ENCODE measurements around the gene CASZ1.

CASZ1 gene

GRCh38 chr1:10632691-10633090, 163.8 kb downstream of the CASZ1 start:
- Histone ChIP-seq H3K9me3 (ENCODE audit: control insufficient read depth, low read length) (no peaks in the 10 kb centered on the region), H3K27me3 (ENCODE audit: control insufficient read depth, insufficient read depth, low read length, poor library complexity, severe bottlenecking) (peaks cover 7% of the 10 kb centered on the region), H3K36me3 (ENCODE audit: control insufficient read depth, insufficient read depth, low read length) (no peaks in the 10 kb centered on the region), H3K4me1 (ENCODE audit: control insufficient read depth, insufficient read depth, low read length) (peaks cover 27% of the 10 kb centered on the region), H3K27ac (ENCODE audit: insufficient read depth, low read depth, low read length, poor library complexity, severe bottlenecking) (peak overlapping the region; percentile 1), H3K4me3 (ENCODE audit: insufficient read depth, low read depth, low read length) (no peak overlapping the region)
- WGBS, 2 experiments, result 25 to 29% methylated on average over 14 of the region's 14 CpGs

- Histone ChIP-seq H3K4me3 (ENCODE audit: insufficient read depth, low read depth, low read length) (no peak overlapping the region), H3K27me3 (ENCODE audit: control insufficient read depth, insufficient read depth, low read length, poor library complexity, severe bottlenecking) (peaks cover under 1% of the 10 kb centered on the region), H3K36me3 (ENCODE audit: control insufficient read depth, insufficient read depth, low read length) (no peaks in the 10 kb centered on the region), H3K4me1 (ENCODE audit: control insufficient read depth, insufficient read depth, low read length) (peaks cover 27% of the 10 kb centered on the region), H3K27ac (ENCODE audit: insufficient read depth, low read depth, low read length, poor library complexity, severe bottlenecking) (peak overlapping the region; percentile 1), H3K9me3 (ENCODE audit: control insufficient read depth, low read length) (no peaks in the 10 kb centered on the region)
- WGBS, 2 experiments, result 34 to 35% methylated on average over 14 of the region's 14 CpGs
Measured at GRCh38 chr1:10631811-10632593, 164.4 kb downstream of the CASZ1 start.

- Histone ChIP-seq H3K27ac (ENCODE audit: insufficient read depth, low read depth, low read length, poor library complexity, severe bottlenecking) (no peak overlapping the region), H3K36me3 (ENCODE audit: control insufficient read depth, insufficient read depth, low read length) (no peaks in the 10 kb centered on the region), H3K27me3 (ENCODE audit: control insufficient read depth, insufficient read depth, low read length, poor library complexity, severe bottlenecking) (no peaks in the 10 kb centered on the region), H3K4me1 (ENCODE audit: control insufficient read depth, insufficient read depth, low read length) (peaks cover 27% of the 10 kb centered on the region), H3K9me3 (ENCODE audit: control insufficient read depth, low read length) (no peaks in the 10 kb centered on the region), H3K4me3 (ENCODE audit: insufficient read depth, low read depth, low read length) (no peak overlapping the region)
- 88 to 89% methylated on average over 20 of the region's 20 CpGs for WGBS, 2 experiments
Measured at GRCh38 chr1:10631121-10631810, 165.2 kb downstream of the CASZ1 start.

GRCh38 chr1:10630661-10631120, 165.8 kb downstream of the CASZ1 start:
- Histone ChIP-seq H3K27me3 (ENCODE audit: control insufficient read depth, insufficient read depth, low read length, poor library complexity, severe bottlenecking) (no peaks in the 10 kb centered on the region), H3K27ac (ENCODE audit: insufficient read depth, low read depth, low read length, poor library complexity, severe bottlenecking) (no peak overlapping the region), H3K36me3 (ENCODE audit: control insufficient read depth, insufficient read depth, low read length) (no peaks in the 10 kb centered on the region), H3K9me3 (ENCODE audit: control insufficient read depth, low read length) (no peaks in the 10 kb centered on the region), H3K4me3 (ENCODE audit: insufficient read depth, low read depth, low read length) (no peak overlapping the region), H3K4me1 (ENCODE audit: control insufficient read depth, insufficient read depth, low read length) (peaks cover 27% of the 10 kb centered on the region)
- 78 to 83% methylated on average over 12 to 13 of the region's 13 CpGs for WGBS, 2 experiments

GRCh38 chr1:10629816-10630571, 166.5 kb downstream of the CASZ1 start:
- Histone ChIP-seq H3K27me3 (ENCODE audit: control insufficient read depth, insufficient read depth, low read length, poor library complexity, severe bottlenecking) (no peaks in the 10 kb centered on the region), H3K36me3 (ENCODE audit: control insufficient read depth, insufficient read depth, low read length) (no peaks in the 10 kb centered on the region), H3K27ac (ENCODE audit: insufficient read depth, low read depth, low read length, poor library complexity, severe bottlenecking) (no peak overlapping the region), H3K9me3 (ENCODE audit: control insufficient read depth, low read length) (no peaks in the 10 kb centered on the region), H3K4me3 (ENCODE audit: insufficient read depth, low read depth, low read length) (no peak overlapping the region), H3K4me1 (ENCODE audit: control insufficient read depth, insufficient read depth, low read length) (peaks cover 27% of the 10 kb centered on the region)
- 89 to 91% methylated on average over 36 of the region's 36 CpGs for WGBS, 2 experiments

- Histone ChIP-seq H3K9me3 (ENCODE audit: control insufficient read depth, low read length) (no peaks in the 10 kb centered on the region), H3K27ac (ENCODE audit: insufficient read depth, low read depth, low read length, poor library complexity, severe bottlenecking) (no peak overlapping the region), H3K36me3 (ENCODE audit: control insufficient read depth, insufficient read depth, low read length) (no peaks in the 10 kb centered on the region), H3K27me3 (ENCODE audit: control insufficient read depth, insufficient read depth, low read length, poor library complexity, severe bottlenecking) (no peaks in the 10 kb centered on the region), H3K4me3 (ENCODE audit: insufficient read depth, low read depth, low read length) (no peak overlapping the region), H3K4me1 (ENCODE audit: control insufficient read depth, insufficient read depth, low read length) (peaks cover 27% of the 10 kb centered on the region)
- 93 to 95% methylated on average over 25 of the region's 25 CpGs for WGBS, 2 experiments
Measured at GRCh38 chr1:10629091-10629815, 167.2 kb downstream of the CASZ1 start.

GRCh38 chr1:10628685-10629084, 167.8 kb downstream of the CASZ1 start:
- Histone ChIP-seq H3K27ac (ENCODE audit: insufficient read depth, low read depth, low read length, poor library complexity, severe bottlenecking) (no peak overlapping the region), H3K4me1 (ENCODE audit: control insufficient read depth, insufficient read depth, low read length) (peaks cover 27% of the 10 kb centered on the region), H3K4me3 (ENCODE audit: insufficient read depth, low read depth, low read length) (no peak overlapping the region), H3K27me3 (ENCODE audit: control insufficient read depth, insufficient read depth, low read length, poor library complexity, severe bottlenecking) (no peaks in the 10 kb centered on the region), H3K9me3 (ENCODE audit: control insufficient read depth, low read length) (no peaks in the 10 kb centered on the region), H3K36me3 (ENCODE audit: control insufficient read depth, insufficient read depth, low read length) (no peaks in the 10 kb centered on the region)
- WGBS, 2 experiments, result 92 to 95% methylated on average over 7 of the region's 7 CpGs

GRCh38 chr1:10626791-10627410, 169.5 kb downstream of the CASZ1 start:
- WGBS, 2 experiments, result 93 to 94% methylated on average over 22 of the region's 22 CpGs
- Histone ChIP-seq H3K9me3 (ENCODE audit: control insufficient read depth, low read length) (no peaks in the 10 kb centered on the region), H3K36me3 (ENCODE audit: control insufficient read depth, insufficient read depth, low read length) (no peaks in the 10 kb centered on the region)

GRCh38 chr1:10626131-10626731, 170.2 kb downstream of the CASZ1 start:
- Histone ChIP-seq H3K36me3 (ENCODE audit: control insufficient read depth, insufficient read depth, low read length) (no peaks in the 10 kb centered on the region), H3K27me3 (ENCODE audit: control insufficient read depth, insufficient read depth, low read length, poor library complexity, severe bottlenecking) (no peaks in the 10 kb centered on the region), H3K9me3 (ENCODE audit: control insufficient read depth, low read length) (no peaks in the 10 kb centered on the region), H3K4me1 (ENCODE audit: control insufficient read depth, insufficient read depth, low read length) (peaks cover 4% of the 10 kb centered on the region), H3K27ac (ENCODE audit: insufficient read depth, low read depth, low read length, poor library complexity, severe bottlenecking) (no peak overlapping the region), H3K4me3 (ENCODE audit: insufficient read depth, low read depth, low read length) (no peak overlapping the region)
- WGBS, 2 experiments, result 95% methylated on average over 13 of the region's 13 CpGs

More at GRCh38 chr1:10626791-10627410, 169.5 kb downstream of the CASZ1 start:
- Histone ChIP-seq H3K27ac (ENCODE audit: insufficient read depth, low read depth, low read length, poor library complexity, severe bottlenecking) (no peak overlapping the region), H3K4me1 (ENCODE audit: control insufficient read depth, insufficient read depth, low read length) (peaks cover 11% of the 10 kb centered on the region), H3K4me3 (ENCODE audit: insufficient read depth, low read depth, low read length) (no peak overlapping the region), H3K27me3 (ENCODE audit: control insufficient read depth, insufficient read depth, low read length, poor library complexity, severe bottlenecking) (no peaks in the 10 kb centered on the region)
